Measurements from ENCODE around the gene CREB3L2.
"Not testable (repeated sequence)": the region's sequence is repeated elsewhere in the genome, so short reads cannot be mapped to it uniquely, and the experiment has no call there.

The CREB3L2 gene

GRCh38 chr7:137927386-137927785 lies 74.5 kb downstream of the CREB3L2 start:
- POLR2A ChIA-PET: no interaction called here
- CTCF ChIA-PET: no interaction called here
- no peak overlapping the region for H3K27ac ChIP-seq (ENCODE audit: extremely low read depth, low read depth, low read length)

GRCh38 chr7:137926206-137926605 lies 75.7 kb downstream of the CREB3L2 start:
- POLR2A ChIA-PET; H3K9me3 ChIP-seq (ENCODE audit: control insufficient read depth, insufficient read depth, low read depth, low read length); H3K4me3 ChIP-seq (ENCODE audit: low read depth, low read length); H3K27ac ChIP-seq (ENCODE audit: extremely low read depth, low read depth, low read length); CTCF ChIA-PET; H3K4me1 ChIP-seq (ENCODE audit: control insufficient read depth, insufficient read depth, low read length): not testable (repeated sequence)
- peak; percentile 78 for TF ChIP-seq ZNF146 (tag by site-specific recombination; IDR thresholded peaks at IDR 0.05)
- H3K36me3 ChIP-seq (ENCODE audit: control insufficient read depth in 2 of 2, insufficient read depth in 1 of 2, low read length in 2 of 2): peaks cover 0 to 34% of the 10 kb centered on the region in 2 experiments; a peak in 1 of 3 replicates

More at GRCh38 chr7:137927386-137927785, 74.5 kb downstream of the CREB3L2 start:
- Histone ChIP-seq H3K4me3 (ENCODE audit: low read depth, low read length) (no peak overlapping the region), H3K9me3 (ENCODE audit: control insufficient read depth, insufficient read depth, low read depth, low read length) (no peaks in the 10 kb centered on the region), H3K36me3 (ENCODE audit: control insufficient read depth in 2 of 2, insufficient read depth in 1 of 2, low read length in 2 of 2) (peaks cover 0 to 34% of the 10 kb centered on the region in 2 experiments; a peak in 1 of 3 replicates), H3K4me1 (ENCODE audit: control insufficient read depth, insufficient read depth, low read length) (no peaks in the 10 kb centered on the region)
- TF ChIP-seq ZNF18 (tag by site-specific recombination; IDR thresholded peaks at IDR 0.05): no peak
- peak; percentile 30; the same call in 1 of the 2 replicates for TF ChIP-seq ZNF366 (tag by site-specific recombination; conservative IDR thresholded peaks at IDR 0.05)

- Histone ChIP-seq H3K4me3 (ENCODE audit: low read depth, low read length) (no peak overlapping the region), H3K27ac (ENCODE audit: extremely low read depth, low read depth, low read length) (no peak overlapping the region), H3K9me3 (ENCODE audit: control insufficient read depth, insufficient read depth, low read depth, low read length) (no peaks in the 10 kb centered on the region), H3K4me1 (ENCODE audit: control insufficient read depth, insufficient read depth, low read length) (no peaks in the 10 kb centered on the region), H3K36me3 (ENCODE audit: control insufficient read depth in 2 of 2, insufficient read depth in 1 of 2, low read length in 2 of 2) (peaks cover 0 to 34% of the 10 kb centered on the region in 2 experiments; a peak in 1 of 3 replicates)
- CTCF ChIA-PET: no interaction called here
- POLR2A ChIA-PET: no interaction called here
- no peak for TF ChIP-seq ZNF280C (tag by site-specific recombination; IDR thresholded peaks at IDR 0.05)
- no peak for TF ChIP-seq GLIS2 (tag by site-specific recombination; IDR thresholded peaks at IDR 0.05)
- no peak for TF ChIP-seq ZNF302 (tag by site-specific recombination; IDR thresholded peaks at IDR 0.05; ENCODE audit: low read depth)
- no peak for TF ChIP-seq ZNF585B (tag by site-specific recombination; IDR thresholded peaks at IDR 0.05)
- no peak for TF ChIP-seq ZNF639 (tag by site-specific recombination; IDR thresholded peaks at IDR 0.05)
- TF ChIP-seq TRIM28 (IDR thresholded peaks at IDR 0.05; ENCODE audit: borderline replicate concordance, low read length): no peak
Measured at GRCh38 chr7:137925754-137926153, 76.1 kb downstream of the CREB3L2 start.

- Histone ChIP-seq H3K36me3 (ENCODE audit: control insufficient read depth in 2 of 2, insufficient read depth in 1 of 2, low read length in 2 of 2) (peaks cover 0 to 34% of the 10 kb centered on the region in 2 experiments; a peak in 1 of 3 replicates), H3K27ac (ENCODE audit: extremely low read depth, low read depth, low read length) (no peak overlapping the region), H3K4me3 (ENCODE audit: low read depth, low read length) (no peak overlapping the region), H3K4me1 (ENCODE audit: control insufficient read depth, insufficient read depth, low read length) (no peaks in the 10 kb centered on the region), H3K9me3 (ENCODE audit: control insufficient read depth, insufficient read depth, low read depth, low read length) (no peaks in the 10 kb centered on the region)
- POLR2A ChIA-PET: no interaction called here
- CTCF ChIA-PET: no interaction called here
- TF ChIP-seq PRDM2 (tag by site-specific recombination; IDR thresholded peaks at IDR 0.05; ENCODE audit: borderline replicate concordance) (no peak), ZNF324 (tag by site-specific recombination; IDR thresholded peaks at IDR 0.05) (no peak), ZBTB1 (tag by site-specific recombination; IDR thresholded peaks at IDR 0.05) (no peak), HOXD13 (CRISPR knock-in tag; IDR thresholded peaks at IDR 0.05; ENCODE audit: borderline replicate concordance) (no peak), ZNF394 (tag by site-specific recombination; IDR thresholded peaks at IDR 0.05; ENCODE audit: borderline replicate concordance) (no peak), ZFP3 (tag by site-specific recombination; IDR thresholded peaks at IDR 0.05; ENCODE audit: low read depth) (no peak), ZNF707 (tag by site-specific recombination; IDR thresholded peaks at IDR 0.05) (no peak), ZNF488 (tag by site-specific recombination; IDR thresholded peaks at IDR 0.05) (no peak)
Measured at GRCh38 chr7:137925091-137925490, 76.8 kb downstream of the CREB3L2 start.
